Neural cell (in vitro differentiated cells): ENCODE results near the gene EMC8. TPM values are rescaled to one million over a fixed set of nuclear protein-coding genes. Genes with fewer than 3 reads are reported as not detected.

Source experiments
- H2AFZ ChIP-seq: fragments of 200-600, 300-800 bp; sonication (generic), shearing (Covaris generic); 2 replicates; pipeline ENCODE4 v1.6.0; 2014; ENCODE audit warnings: low read depth, mild to moderate bottlenecking, antibody characterized with exemption, low read length, moderate library complexity
- H3F3A ChIP-seq: fragments of 200-600 bp; shearing (Covaris generic); 2 replicates; pipeline ENCODE4 v1.6.1; 2016; ENCODE audit warnings: mild to moderate bottlenecking, moderate library complexity, mixed read lengths, antibody characterized with exemption, low read length; ENCODE audit not compliant: insufficient read depth, poor library complexity, severe bottlenecking
- H3K27ac ChIP-seq: fragments of 200-600, 300-800 bp; sonication (generic), shearing (Covaris generic); 2 replicates; pipeline ENCODE4 v1.5.1; 2014; ENCODE audit warnings: mild to moderate bottlenecking, low read length, moderate library complexity
- H3K27me3 ChIP-seq: fragments of 300-800, 200-600 bp; sonication (generic), shearing (Covaris generic); 2 replicates; pipeline ENCODE4 v1.6.0; 2014; ENCODE audit warnings: mild to moderate bottlenecking, low read depth, low read length, moderate library complexity; ENCODE audit not compliant: insufficient read depth
- H3K36me3 ChIP-seq: fragments of 300-800, 200-600 bp; sonication (generic), shearing (Covaris generic); 2 replicates; pipeline ENCODE4 v1.5.1; 2014; ENCODE audit warnings: mild to moderate bottlenecking, antibody characterized with exemption, low read length, moderate library complexity; ENCODE audit not compliant: insufficient read depth
- H3K4me2 ChIP-seq: fragments of 300-800, 200-600 bp; sonication (generic), shearing (Covaris generic); 2 replicates; pipeline ENCODE4 v1.6.0; 2014; ENCODE audit warnings: mild to moderate bottlenecking, low read length
- H3K4me3 ChIP-seq: fragments of 300-800, 200-600 bp; sonication (generic), shearing (Covaris generic); 2 replicates; pipeline ENCODE4 v1.5.1; 2014; ENCODE audit warnings: mild to moderate bottlenecking, low read length, moderate library complexity
- H3K79me2 ChIP-seq: fragments of 200-600 bp; shearing (Covaris generic); replicated peaks from 2 replicates; pipeline ENCODE4 v1.6.0; 2014; ENCODE audit warnings: mild to moderate bottlenecking, low read length, moderate library complexity; ENCODE audit not compliant: insufficient read depth
- H3K9ac ChIP-seq: fragments of 300-800, 200-600 bp; sonication (generic), shearing (Covaris generic); 2 replicates; pipeline ENCODE4 v1.6.1; 2016; ENCODE audit warnings: mild to moderate bottlenecking, low read length, mixed read lengths
- H3K9me2 ChIP-seq: fragments of 200-600 bp; shearing (Covaris generic); 2 replicates; pipeline ENCODE4 v1.6.1; 2016; ENCODE audit warnings: mild to moderate bottlenecking, low read length, mixed read lengths; ENCODE audit not compliant: insufficient read depth
- H3K9me3 ChIP-seq: fragments of 200-600, 300-800 bp; sonication (generic), shearing (Covaris generic); 2 replicates; pipeline ENCODE4 v1.6.1; 2016; ENCODE audit warnings: mild to moderate bottlenecking, mixed run types, low read length, moderate library complexity, mixed read lengths
- H4K20me1 ChIP-seq: fragments of 200-600 bp; shearing (Covaris generic); 2 replicates; pipeline ENCODE4 v1.6.1; 2016; ENCODE audit warnings: mild to moderate bottlenecking, mixed run types; ENCODE audit not compliant: insufficient read depth
- EP300 ChIP-seq: fragments of 450-650 bp; conservative IDR thresholded peaks from 2 replicates; pipeline ENCODE4 v1.6.1; 2014; ENCODE audit warnings: antibody characterized with exemption, mild to moderate bottlenecking, moderate library complexity; ENCODE audit not compliant: poor library complexity, severe bottlenecking
- EZH2 ChIP-seq: fragments of 200-600, 300-800 bp; shearing (Covaris generic), sonication (generic); IDR thresholded peaks from 2 replicates; pipeline ENCODE4 v1.6.1; 2014; ENCODE audit warnings: antibody characterized with exemption, low read length, borderline replicate concordance, mild to moderate bottlenecking; ENCODE audit not compliant: insufficient read depth, poor library complexity, severe bottlenecking
- MXI1 ChIP-seq: fragments of 450-650 bp; conservative IDR thresholded peaks from 2 replicates; pipeline ENCODE4 v1.6.1; 2014; ENCODE audit warnings: antibody characterized with exemption, mild to moderate bottlenecking; ENCODE audit not compliant: poor library complexity, severe bottlenecking
- POLR2AphosphoS5 ChIP-seq: IDR thresholded peaks from 2 replicates; pipeline ENCODE4 v1.6.1; 2012
- RAD21 ChIP-seq: fragments of 450-650 bp; conservative IDR thresholded peaks from 2 replicates; pipeline ENCODE4 v1.6.1; 2014; ENCODE audit warnings: antibody characterized with exemption, mild to moderate bottlenecking, moderate library complexity
- SMC3 ChIP-seq: fragments of 450-650 bp; conservative IDR thresholded peaks from 2 replicates; pipeline ENCODE4 v1.6.1; 2014; ENCODE audit warnings: antibody characterized with exemption, mild to moderate bottlenecking, moderate library complexity; ENCODE audit not compliant: poor library complexity
- TAF1 ChIP-seq: IDR thresholded peaks from 2 replicates; pipeline ENCODE4 v1.6.1; 2012; ENCODE audit warnings: low read depth
- polyA plus RNA-seq: library from polyadenylated mRNA; depleted of rRNA; stranded (reverse); fragments of >200 nt; gene quantifications from 2 replicates; pipeline ENCODE4 v1.2.3, GENCODE V29; 2014
- TF ChIP-seq, protein P1 (sequence below): IDR thresholded peaks from 2 replicates; pipeline ENCODE4 v1.6.1; 2012; ENCODE audit warnings: borderline replicate concordance
- TF ChIP-seq, protein P2 (sequence below): fragments of 450-650 bp; IDR thresholded peaks from 2 replicates; pipeline ENCODE4 v1.5.1; 2014; ENCODE audit warnings: antibody characterized with exemption, mild to moderate bottlenecking, moderate library complexity; ENCODE audit not compliant: poor library complexity, severe bottlenecking

Gene EMC8
- polyA plus RNA-seq, 1 donor from 2014 or later, result 38.9 TPM

DNA sequence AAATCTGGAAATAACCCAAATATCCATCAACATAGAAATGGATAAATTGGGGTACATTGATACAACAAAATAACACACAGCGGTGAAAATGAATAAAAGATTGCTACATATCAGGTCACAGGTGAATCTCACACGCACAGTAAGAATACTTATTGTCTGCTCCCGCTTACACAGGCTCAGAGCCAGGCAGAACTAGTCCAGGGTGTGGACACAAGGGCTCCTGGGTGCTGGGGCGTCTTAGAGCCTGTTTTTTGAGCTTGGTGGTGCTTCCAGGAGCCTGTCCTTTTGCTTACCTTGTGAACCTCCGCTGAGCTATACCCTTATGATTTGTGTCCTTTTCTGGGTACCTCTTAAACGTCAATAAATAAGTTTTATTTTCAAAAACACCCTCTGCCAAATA is 28.6 kb downstream of the EMC8 start:
- Histone ChIP-seq H3F3A (no peaks in the 10 kb centered on the region), H3K36me3 (no peaks in the 10 kb centered on the region), H3K4me2 (no peak overlapping the region), H3K9ac (no peak overlapping the region), H3K9me2 (no peaks in the 10 kb centered on the region), H3K27me3 (no peaks in the 10 kb centered on the region), H2AFZ (no peak overlapping the region), H3K79me2 (no peaks in the 10 kb centered on the region), H4K20me1 (no peaks in the 10 kb centered on the region), H3K4me3 (no peak overlapping the region), H3K27ac (no peak overlapping the region), H3K9me3 (no peaks in the 10 kb centered on the region)
- TF ChIP-seq, protein P1, sequence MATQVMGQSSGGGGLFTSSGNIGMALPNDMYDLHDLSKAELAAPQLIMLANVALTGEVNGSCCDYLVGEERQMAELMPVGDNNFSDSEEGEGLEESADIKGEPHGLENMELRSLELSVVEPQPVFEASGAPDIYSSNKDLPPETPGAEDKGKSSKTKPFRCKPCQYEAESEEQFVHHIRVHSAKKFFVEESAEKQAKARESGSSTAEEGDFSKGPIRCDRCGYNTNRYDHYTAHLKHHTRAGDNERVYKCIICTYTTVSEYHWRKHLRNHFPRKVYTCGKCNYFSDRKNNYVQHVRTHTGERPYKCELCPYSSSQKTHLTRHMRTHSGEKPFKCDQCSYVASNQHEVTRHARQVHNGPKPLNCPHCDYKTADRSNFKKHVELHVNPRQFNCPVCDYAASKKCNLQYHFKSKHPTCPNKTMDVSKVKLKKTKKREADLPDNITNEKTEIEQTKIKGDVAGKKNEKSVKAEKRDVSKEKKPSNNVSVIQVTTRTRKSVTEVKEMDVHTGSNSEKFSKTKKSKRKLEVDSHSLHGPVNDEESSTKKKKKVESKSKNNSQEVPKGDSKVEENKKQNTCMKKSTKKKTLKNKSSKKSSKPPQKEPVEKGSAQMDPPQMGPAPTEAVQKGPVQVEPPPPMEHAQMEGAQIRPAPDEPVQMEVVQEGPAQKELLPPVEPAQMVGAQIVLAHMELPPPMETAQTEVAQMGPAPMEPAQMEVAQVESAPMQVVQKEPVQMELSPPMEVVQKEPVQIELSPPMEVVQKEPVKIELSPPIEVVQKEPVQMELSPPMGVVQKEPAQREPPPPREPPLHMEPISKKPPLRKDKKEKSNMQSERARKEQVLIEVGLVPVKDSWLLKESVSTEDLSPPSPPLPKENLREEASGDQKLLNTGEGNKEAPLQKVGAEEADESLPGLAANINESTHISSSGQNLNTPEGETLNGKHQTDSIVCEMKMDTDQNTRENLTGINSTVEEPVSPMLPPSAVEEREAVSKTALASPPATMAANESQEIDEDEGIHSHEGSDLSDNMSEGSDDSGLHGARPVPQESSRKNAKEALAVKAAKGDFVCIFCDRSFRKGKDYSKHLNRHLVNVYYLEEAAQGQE, result no peak
- TF ChIP-seq MXI1 (no peak), RAD21 (no peak), EZH2 (no peak), EP300 (no peak), POLR2AphosphoS5 (no peak), TAF1 (no peak), SMC3 (no peak)
- TF ChIP-seq, protein P2, sequence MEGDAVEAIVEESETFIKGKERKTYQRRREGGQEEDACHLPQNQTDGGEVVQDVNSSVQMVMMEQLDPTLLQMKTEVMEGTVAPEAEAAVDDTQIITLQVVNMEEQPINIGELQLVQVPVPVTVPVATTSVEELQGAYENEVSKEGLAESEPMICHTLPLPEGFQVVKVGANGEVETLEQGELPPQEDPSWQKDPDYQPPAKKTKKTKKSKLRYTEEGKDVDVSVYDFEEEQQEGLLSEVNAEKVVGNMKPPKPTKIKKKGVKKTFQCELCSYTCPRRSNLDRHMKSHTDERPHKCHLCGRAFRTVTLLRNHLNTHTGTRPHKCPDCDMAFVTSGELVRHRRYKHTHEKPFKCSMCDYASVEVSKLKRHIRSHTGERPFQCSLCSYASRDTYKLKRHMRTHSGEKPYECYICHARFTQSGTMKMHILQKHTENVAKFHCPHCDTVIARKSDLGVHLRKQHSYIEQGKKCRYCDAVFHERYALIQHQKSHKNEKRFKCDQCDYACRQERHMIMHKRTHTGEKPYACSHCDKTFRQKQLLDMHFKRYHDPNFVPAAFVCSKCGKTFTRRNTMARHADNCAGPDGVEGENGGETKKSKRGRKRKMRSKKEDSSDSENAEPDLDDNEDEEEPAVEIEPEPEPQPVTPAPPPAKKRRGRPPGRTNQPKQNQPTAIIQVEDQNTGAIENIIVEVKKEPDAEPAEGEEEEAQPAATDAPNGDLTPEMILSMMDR, result no peak

DNA sequence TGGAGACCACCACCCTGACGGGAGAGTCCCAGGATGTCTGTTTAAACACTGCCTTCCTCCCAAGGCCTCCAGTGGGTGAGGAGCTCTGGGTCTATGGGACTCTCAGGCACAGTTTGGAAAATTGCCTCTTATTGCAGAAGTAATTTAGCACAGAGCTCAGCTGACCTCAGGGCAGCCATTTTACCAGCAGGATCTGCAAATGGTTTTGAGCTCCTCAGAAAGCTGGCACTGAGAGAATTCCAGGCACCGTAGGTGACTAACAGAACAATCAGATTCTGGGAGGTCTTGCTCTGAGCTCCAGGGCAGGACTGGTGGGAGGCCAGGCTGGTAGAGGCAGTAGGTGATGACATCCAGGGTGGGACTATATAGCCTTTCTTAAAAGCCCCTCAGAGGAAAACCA is 31.1 kb downstream of the EMC8 start:
- Histone ChIP-seq H3F3A (no peaks in the 10 kb centered on the region), H3K9me2 (no peaks in the 10 kb centered on the region), H3K27ac (no peak overlapping the region), H2AFZ (no peak overlapping the region), H3K4me3 (no peak overlapping the region), H3K27me3 (no peaks in the 10 kb centered on the region), H3K9ac (no peak overlapping the region), H3K9me3 (no peaks in the 10 kb centered on the region), H3K4me2 (no peak overlapping the region), H3K79me2 (no peaks in the 10 kb centered on the region), H4K20me1 (no peaks in the 10 kb centered on the region), H3K36me3 (no peaks in the 10 kb centered on the region)
- no peak for TF ChIP-seq EZH2
- TF ChIP-seq POLR2AphosphoS5, result no peak
- no peak for TF ChIP-seq TAF1
- TF ChIP-seq EP300, result no peak
- TF ChIP-seq, protein P2, result no peak
